GM21576 (cell line): Measurements from ENCODE around the gene LSS.
"Not testable (repeated sequence)": the region's sequence is repeated elsewhere in the genome, so short reads cannot be mapped to it uniquely, and the experiment has no call there.

ENCODE experiments used
- ATAC-seq: cut with Tn5 transposase; IDR thresholded peaks from one replicate; pipeline ENCODE4 v1.9.1; 2021; ENCODE audit warnings: mild to moderate bottlenecking, moderate library complexity; ENCODE audit not compliant: unreplicated experiment

Gene LSS

DNA sequence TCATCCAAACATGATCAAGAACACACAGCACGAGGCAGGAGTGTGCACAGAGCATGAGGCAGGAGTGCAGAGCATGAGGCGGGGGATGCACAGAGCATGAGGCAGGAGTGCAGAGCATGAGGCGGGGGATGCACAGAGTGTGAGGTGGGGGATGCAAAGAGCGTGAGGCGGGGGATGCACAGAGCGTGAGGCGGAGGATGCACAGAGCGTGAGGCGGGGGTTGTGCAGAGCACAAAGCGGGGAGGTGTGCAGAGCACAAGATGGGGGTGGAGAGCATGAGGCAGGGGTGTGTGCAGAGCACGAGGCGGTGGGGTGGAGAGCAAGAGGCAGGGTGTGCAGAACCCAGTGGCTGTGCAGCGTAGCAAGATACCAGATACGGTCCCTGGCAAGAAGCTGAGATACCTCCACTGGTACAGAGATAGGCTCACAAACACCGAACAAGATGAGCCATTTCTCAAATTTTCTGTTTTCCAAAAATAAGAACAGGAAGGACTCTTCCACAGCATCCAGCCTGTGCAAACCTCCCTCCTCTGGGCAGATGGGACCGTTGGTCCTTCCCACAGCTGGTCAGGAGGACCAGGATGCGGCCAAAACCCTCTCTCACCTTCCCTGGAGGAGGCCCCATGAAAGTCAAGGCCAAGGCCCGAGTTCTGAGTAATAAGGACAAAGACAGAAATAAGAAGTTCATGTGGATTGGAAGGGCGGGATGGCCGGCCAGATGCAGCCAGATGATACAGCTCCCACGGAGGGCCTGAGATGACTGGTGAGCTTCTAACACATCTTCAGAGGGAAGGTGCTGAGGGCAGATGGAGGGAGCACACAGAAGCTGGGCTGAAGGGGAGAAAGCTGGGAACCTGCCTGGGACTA, 56.3 kb downstream of the LSS start:
- ATAC-seq, result no peak

DNA sequence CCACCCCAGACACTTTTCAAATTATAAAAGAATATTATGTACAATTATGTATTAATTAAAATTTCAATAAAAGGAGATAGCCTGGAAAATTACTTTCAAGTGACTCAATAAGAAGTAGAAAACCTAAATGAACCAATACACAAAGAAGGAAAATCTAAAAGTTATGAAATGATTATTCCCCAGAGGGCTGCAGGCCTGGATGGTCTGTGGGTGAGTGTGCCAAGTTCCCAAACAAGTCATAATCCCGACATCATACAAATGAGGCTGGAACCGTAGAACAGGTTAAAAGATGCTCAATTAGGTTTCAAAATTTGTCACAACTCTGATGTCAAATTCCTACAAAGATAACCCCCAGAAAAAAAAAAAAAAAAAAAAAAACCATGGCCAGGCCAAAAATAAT, 57.0 kb downstream of the LSS start:
- no peak for ATAC-seq

GRCh38 chr21:46170436-46171193, 58.0 kb downstream of the LSS start:
- not testable (repeated sequence) for ATAC-seq

DNA sequence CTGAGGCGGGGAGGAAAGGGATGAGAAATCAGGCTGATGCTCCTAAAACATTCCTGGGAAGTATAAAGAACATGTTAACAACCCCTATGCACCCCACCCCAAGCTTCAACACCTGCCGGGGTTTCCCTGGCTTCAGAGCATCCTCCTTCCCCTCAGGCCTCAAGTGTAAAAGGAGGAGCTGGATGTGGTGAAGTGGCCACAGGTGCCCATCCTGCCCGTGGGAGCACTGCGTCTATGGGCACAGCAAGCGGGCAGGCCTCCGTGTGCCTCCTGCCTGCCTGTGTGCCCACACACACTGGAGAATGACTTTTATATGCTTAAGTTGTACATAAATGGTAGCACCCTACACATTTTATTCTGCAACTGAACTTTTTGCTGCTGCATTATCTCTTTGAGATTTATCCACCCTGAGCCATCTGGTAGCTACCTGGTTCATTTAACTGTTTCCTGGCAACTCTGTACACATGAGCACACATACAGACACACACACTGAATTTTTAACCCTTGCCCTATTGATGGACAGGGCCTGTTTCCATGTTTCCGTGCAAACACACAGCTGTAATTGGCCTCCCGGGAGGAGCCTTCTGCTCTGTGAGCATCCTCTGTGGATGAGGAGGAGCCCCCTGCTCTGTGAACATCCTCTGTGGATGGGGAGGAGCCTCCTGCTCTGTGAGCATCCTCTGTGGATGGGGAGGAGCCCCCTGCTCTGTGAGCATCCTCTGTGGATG, 59.8 kb downstream of the LSS start:
- no peak for ATAC-seq

DNA sequence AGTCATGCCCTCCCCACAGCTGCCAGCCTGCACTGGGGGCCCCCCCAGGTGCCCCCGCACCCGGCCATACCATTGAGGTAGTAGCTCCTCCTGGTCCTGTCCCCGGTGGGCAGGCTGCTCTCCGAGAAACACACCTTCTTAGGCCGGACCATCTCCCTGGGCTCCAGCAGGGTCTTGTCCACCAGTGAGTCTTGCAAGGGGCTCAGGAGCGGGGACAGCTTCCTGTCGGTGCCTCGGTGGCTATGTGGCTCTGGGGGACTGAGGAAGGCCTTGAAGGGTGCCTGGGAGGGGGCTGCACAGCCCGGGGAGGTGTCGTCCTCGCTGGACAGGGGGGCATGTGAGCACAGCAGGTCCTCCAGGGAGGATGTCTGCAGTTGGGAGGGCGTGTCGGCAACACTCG, 60.3 kb downstream of the LSS start:
- ATAC-seq, result no peak

DNA sequence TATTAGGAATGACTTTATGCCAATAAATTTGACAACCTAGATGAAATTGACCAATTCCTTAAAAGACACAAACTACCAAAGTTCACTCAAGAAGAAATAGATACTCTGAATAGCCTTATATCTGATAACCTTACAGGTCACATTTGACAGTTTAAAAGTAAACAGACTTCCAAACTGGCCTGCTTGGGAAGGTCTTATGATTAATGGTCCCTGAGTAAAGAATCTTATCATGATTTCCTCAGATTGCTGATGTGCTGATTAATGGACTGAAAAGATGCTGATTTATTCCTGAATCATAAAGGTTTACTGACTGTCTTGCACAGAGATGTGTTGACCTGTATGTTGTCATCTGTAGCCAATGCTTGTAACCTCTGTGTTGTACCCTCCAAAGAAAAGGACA, 63.5 kb downstream of the LSS start:
- no peak for ATAC-seq

GRCh38 chr21:46163380-46163779, 65.2 kb downstream of the LSS start:
- ATAC-seq, result no peak

- ATAC-seq, result no peak
Observed at GRCh38 chr21:46161633-46162592, 66.7 kb downstream of the LSS start.

GRCh38 chr21:46160907-46161632, 67.5 kb downstream of the LSS start:
- ATAC-seq, result no peak

GRCh38 chr21:46160657-46160906, 68.0 kb downstream of the LSS start:
- ATAC-seq, result no peak

- ATAC-seq, result no peak
Observed at GRCh38 chr21:46159841-46160656, 68.5 kb downstream of the LSS start.

- no peak for ATAC-seq
Observed at GRCh38 chr21:46159390-46159789, 69.2 kb downstream of the LSS start.

DNA sequence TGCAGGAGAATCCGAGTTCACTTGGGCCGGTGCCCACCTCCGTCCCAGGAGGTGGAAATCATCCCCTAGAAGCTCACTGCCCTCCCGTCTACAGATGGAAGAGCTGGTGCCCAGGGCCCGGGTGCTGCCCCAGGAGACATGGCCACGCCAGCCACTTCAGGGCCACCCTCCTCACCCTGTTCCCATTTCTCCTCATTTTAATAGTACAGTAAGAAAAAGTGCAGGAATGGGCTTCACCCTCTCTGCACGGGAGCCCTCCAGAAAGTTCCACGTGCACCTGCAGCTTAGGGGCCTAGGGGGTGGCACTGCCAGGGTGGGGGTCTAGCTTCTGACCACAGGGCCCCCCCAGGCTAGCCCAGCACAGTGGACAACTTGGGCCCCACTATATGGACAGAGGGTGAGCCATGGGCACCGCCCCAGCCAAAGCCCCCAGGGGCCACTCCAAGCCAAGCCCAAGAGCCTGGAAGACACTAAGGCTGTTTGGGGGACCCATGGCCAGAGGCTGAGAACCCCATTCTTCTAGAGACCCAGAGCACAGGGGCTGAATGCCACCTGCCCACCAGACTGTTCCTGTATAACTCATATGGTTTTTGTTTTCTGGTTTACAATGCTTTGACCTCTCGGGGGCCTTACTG, 69.8 kb downstream of the LSS start:
- ATAC-seq, result no peak

- ATAC-seq, result no peak
Observed at GRCh38 chr21:46157987-46158451, 70.6 kb downstream of the LSS start.

- no peak for ATAC-seq
Observed at GRCh38 chr21:46157396-46157986, 71.1 kb downstream of the LSS start.

- ATAC-seq, result no peak
Observed at GRCh38 chr21:46156678-46157077, 71.9 kb downstream of the LSS start.

DNA sequence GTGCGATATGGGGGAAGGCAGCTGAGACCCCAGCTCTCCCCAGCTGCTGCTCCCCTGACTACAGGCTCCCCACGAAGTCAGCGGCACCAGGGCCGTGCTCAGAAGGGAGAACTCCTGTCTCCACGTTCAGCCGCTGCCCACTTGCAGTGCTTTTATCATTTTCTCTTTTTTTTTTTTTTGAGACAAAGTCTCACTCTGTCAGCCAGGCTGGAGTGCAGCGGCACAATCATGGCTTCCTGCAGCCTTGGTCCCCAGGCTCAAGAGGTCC, 72.3 kb downstream of the LSS start:
- ATAC-seq, result no peak
